ENCODE measurements around the gene AHNAK2.

Gene AHNAK2

GRCh38 chr14:104953896-104954656, 24.1 kb downstream of the AHNAK2 start:
- Histone ChIP-seq H3K4me1 (ENCODE audit: control insufficient read depth, insufficient read depth, low read length) (no peaks in the 10 kb centered on the region), H3K4me3 (ENCODE audit: low read depth, low read length) (no peak overlapping the region), H3K36me3 (ENCODE audit: control insufficient read depth in 2 of 2, insufficient read depth in 1 of 2, low read length in 2 of 2) (no peaks in the 10 kb centered on the region), H3K9me3 (ENCODE audit: control insufficient read depth, insufficient read depth, low read depth, low read length) (no peaks in the 10 kb centered on the region), H3K27ac (ENCODE audit: extremely low read depth, low read depth, low read length) (no peak overlapping the region)
- ChIA-PET POLR2A (no interaction called here), CTCF (interaction anchor here (0.7 kb wide), 1 partner anchor 88 kb away, joined by 6 read pairs; no protein-coding TSS in a partner anchor)
- TF ChIP-seq PRDM6 (tag by site-specific recombination; IDR thresholded peaks at IDR 0.05), result no peak
- TF ChIP-seq CTCF (tag by site-specific recombination; IDR thresholded peaks at IDR 0.05), result no peak
- no peak for TF ChIP-seq ZNF416 (tag by site-specific recombination; IDR thresholded peaks at IDR 0.05)
- no peak for TF ChIP-seq ZNF660 (tag by site-specific recombination; IDR thresholded peaks at IDR 0.05)
- TF ChIP-seq ZNF76 (tag by site-specific recombination; IDR thresholded peaks at IDR 0.05; ENCODE audit: borderline replicate concordance, low read depth), result no peak
- TF ChIP-seq ZNF266 (tag by site-specific recombination; IDR thresholded peaks at IDR 0.05; ENCODE audit: low read depth), result no peak
- no peak for TF ChIP-seq ZNF148 (tag by site-specific recombination; IDR thresholded peaks at IDR 0.05; ENCODE audit: borderline replicate concordance)
- TF ChIP-seq RBAK (tag by site-specific recombination; IDR thresholded peaks at IDR 0.05), result no peak
- no peak for TF ChIP-seq ZNF704 (tag by site-specific recombination; IDR thresholded peaks at IDR 0.05)
- no peak for TF ChIP-seq GLIS1 (tag by site-specific recombination; IDR thresholded peaks at IDR 0.05)
- no peak for TF ChIP-seq YY1 (tag by site-specific recombination; IDR thresholded peaks at IDR 0.05)
- TF ChIP-seq FEZF1 (tag by site-specific recombination; IDR thresholded peaks at IDR 0.05), result no peak
- no peak for TF ChIP-seq ZBTB1 (tag by site-specific recombination; IDR thresholded peaks at IDR 0.05)
- no peak for TF ChIP-seq TCF7L2 (IDR thresholded peaks at IDR 0.05; ENCODE audit: borderline replicate concordance, low read depth, low read length)
- no peak for TF ChIP-seq ZNF610 (tag by site-specific recombination; IDR thresholded peaks at IDR 0.05; ENCODE audit: borderline replicate concordance)
- no peak for TF ChIP-seq ZNF514 (tag by site-specific recombination; IDR thresholded peaks at IDR 0.05)
- no peak for TF ChIP-seq ZNF354C (tag by site-specific recombination; IDR thresholded peaks at IDR 0.05; ENCODE audit: borderline replicate concordance, low read depth)
- no peak for TF ChIP-seq HIC1 (tag by site-specific recombination; IDR thresholded peaks at IDR 0.05)
- TF ChIP-seq ZNF433 (tag by site-specific recombination; IDR thresholded peaks at IDR 0.05; ENCODE audit: low read depth), result no peak

Data from HEK293 (cell line).